Hematopoietic multipotent progenitor cell treated with erythropoietin and hydrocortisone succinate and interleukin-3 and kit ligand, for 17 days (in vitro differentiated cells): Measurements from ENCODE around the gene TTI1.

Source experiments
- DNase-seq: peaks from one replicate; pipeline ENCODE4 v3.0.0-alpha.2; 2015; ENCODE audit warnings: low spot score

The TTI1 gene

GRCh38 chr20:38054647-38055046 lies 21.4 kb upstream of the TTI1 start:
- no peak for DNase-seq

GRCh38 chr20:38052870-38053269 lies 19.6 kb upstream of the TTI1 start:
- no peak for DNase-seq

- no peak for DNase-seq
Observed at GRCh38 chr20:38050686-38051085, 17.4 kb upstream of the TTI1 start.

- DNase-seq: no peak
Observed at GRCh38 chr20:38049800-38050199, 16.5 kb upstream of the TTI1 start.

- DNase-seq: no peak
Observed at GRCh38 chr20:38046572-38046971, 13.3 kb upstream of the TTI1 start.

DNA sequence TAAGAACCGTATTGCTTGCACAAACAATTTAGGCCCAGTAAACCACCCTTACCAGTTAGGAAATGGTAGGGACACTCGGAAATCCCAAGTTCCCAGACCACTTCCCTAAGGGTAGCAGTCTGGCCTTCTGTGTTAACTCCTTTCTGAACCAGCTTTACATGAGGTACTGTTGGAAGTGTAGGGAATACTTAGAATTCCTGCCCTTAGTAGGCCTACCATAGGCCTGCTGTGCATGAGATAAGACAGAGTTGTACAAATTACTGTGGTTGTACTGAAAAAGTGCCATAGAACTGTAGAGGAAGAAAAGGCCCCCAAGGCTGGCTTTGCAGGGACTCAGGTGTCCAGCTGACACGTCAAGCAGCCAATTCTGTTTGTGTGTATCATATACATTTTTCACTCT lies 11.4 kb upstream of the TTI1 start:
- no peak for DNase-seq

GRCh38 chr20:38043512-38044300 lies 10.4 kb upstream of the TTI1 start:
- DNase-seq: no peak

GRCh38 chr20:38040276-38040675 lies 7.0 kb upstream of the TTI1 start:
- no peak for DNase-seq

- no peak for DNase-seq
Observed at GRCh38 chr20:38036366-38036765, 3.1 kb upstream of the TTI1 start.

GRCh38 chr20:38034961-38035360 lies 1.7 kb upstream of the TTI1 start:
- no peak for DNase-seq

DNA sequence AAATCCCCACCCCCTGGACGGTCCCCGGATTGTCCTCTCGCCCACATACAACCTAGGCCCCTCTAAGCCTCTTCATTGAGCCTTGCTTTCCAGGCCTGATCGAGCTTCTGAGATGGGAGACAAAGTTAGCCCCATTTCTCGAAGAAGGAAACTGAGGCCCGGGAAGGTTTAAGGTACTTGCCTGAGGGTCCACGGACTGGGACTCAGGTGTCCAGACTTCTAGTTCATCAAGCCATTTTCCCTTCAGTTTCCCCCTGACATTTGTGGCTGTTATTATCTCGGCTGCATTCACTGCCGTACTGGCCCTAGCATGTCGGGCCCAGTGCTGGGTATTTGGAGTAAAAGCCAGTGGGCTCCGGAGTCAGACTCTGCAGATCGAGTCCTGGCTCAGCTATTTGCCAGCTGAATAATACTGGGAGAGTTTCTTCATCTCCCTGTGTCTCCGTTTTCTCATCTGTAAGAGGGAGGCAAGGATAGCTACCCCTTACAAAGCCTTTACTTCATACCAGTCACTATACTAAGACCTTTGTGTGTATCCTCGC lies 923 bp upstream of the TTI1 start:
- DNase-seq: peak; percentile 36

DNA sequence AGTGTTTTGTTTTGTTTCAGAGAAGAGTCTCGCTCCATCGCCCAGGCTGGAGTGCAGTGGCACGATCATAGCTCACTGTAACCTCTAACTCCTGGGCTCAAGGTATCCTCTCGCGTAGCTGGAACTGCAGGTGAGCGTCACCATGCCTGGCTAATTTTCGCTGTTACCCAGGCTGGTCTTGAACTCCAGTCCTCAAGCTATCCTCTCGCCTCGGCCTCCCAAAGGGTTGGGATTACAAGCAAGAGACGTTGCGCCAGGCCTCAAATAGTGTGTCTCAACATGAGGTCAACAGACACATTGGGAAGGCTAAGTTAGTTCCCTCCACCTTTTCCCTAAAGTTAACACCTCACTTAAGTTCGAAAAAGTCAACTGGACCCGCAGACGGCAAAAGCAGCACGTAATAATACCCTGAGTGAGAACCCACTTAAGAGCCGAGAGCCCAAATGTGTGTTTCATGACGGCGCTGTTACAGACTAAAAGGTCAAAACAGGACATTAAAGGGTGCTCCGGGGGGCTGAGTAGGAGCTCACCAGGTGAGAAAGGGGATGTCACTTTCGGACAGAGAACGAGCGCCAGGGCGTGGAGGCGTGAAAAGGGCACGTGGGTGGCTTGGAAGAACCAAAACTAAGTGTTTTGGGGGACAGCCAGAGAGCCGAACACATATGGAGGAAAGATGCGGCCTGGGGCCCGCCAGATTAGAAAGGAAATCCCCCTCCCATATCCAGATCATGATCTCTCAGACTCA lies 499 bp downstream of the TTI1 start:
- no peak for DNase-seq

- no peak for DNase-seq
Observed at GRCh38 chr20:38031957-38032356, 1.3 kb downstream of the TTI1 start.

DNA sequence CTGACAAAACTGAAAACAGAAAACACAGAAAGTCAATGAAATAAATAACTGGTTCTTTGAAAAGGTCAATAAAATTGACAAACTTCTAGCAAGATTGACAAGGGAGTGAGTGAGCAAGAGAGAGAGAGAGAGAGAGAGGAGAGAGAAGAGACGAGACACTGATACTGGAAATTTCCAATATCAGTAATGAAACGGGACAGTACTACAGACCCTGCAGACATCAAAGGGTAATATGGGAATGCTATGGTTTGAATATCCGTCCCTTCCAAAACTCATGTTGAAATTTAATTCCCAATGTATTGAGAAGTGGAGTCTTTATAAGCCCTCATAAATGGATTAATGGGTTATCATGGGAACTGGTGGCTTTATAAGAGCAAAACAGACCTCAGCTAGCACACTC lies 3.8 kb downstream of the TTI1 start:
- no peak for DNase-seq

- no peak for DNase-seq
Observed at GRCh38 chr20:38024496-38024895, 8.8 kb downstream of the TTI1 start.

DNA sequence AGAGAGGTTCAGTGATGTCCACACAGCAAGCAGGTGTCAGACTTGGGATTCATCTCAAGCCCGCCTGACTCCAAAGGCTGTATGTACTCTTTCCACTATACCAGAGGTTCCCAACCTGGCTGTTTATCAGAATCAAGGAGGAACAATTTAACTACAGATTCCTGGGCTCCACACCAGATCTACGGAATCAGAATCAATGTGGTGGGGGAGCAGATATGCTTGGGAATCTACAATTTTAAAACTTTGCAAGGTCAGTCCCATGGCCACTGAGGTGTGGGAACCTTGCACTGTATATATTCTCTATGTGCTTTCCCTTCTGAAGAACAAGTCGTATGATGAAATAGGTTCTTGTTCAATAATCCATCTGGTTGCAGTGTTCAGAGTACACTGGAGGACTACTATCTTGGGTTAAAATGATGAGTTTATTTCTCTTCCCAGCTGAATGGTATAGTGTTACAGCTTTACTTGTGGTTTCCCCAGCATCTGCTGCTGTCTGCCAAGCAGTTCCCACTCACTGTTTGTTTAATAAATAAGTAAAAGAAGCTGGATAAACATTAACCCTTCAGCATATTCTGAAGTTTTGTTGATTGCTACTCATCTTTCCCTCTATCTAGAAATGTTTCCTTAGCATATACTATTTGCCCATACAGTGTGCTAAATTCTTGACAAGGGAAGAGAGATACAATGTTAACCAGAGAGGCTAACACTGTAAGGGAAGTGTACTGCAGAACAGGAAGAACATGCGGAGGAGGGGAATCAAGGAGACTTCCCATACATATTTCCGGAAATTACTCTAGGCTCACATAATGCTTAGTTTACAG lies 9.9 kb downstream of the TTI1 start:
- DNase-seq: no peak

DNA sequence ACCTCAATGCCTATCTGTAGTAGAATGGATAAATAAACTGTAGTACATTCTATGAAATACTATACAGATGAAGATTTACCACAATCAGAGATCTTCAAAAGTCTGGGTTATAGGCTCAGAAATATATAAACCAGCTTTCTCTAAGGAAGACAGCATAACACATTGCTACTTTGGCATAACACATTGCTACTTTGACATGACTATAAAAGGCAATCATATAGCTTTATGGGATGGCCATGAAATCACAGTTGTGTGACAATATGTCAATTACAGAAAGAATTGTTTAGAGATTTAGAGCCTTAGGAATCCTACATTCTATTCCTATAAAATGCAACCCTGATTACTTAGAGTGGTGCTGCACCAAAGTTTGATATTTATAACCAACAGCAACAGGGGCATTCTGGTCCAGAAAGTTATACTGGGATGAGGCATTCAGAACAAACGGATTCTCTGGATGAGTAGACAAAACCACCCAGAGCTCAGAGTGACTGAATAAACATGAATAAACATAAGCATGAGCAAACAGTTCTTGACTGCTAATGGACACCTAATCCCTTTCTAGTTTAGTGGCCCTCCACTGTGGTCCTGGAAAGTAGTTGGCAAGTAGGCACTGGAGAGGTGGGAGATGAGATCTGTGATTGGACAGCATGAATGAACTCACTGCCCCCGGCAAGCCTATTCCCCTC lies 12.0 kb downstream of the TTI1 start:
- DNase-seq: no peak

- no peak for DNase-seq
Observed at GRCh38 chr20:38018385-38018784, 14.9 kb downstream of the TTI1 start.

GRCh38 chr20:38017959-38018358 lies 15.3 kb downstream of the TTI1 start:
- no peak for DNase-seq

DNA sequence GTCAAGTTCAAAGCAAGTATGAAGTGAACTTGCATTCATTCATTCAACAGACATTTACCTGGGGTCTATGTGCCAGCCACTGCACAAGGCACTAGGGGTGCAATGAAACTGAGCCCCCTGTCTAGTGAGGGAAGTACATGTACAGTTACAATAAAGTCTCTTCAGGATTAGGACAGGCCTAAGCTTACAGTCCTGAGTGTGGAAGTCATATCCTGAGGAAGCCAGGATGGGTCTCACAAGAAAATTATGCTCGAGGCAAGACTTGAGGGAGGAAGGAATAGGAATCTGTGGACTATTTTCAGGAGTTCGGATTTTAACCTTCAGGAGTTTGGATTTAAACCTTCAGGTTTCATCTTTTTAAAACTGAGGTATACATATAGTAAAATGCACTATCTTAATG lies 19.4 kb downstream of the TTI1 start:
- no peak for DNase-seq

DNA sequence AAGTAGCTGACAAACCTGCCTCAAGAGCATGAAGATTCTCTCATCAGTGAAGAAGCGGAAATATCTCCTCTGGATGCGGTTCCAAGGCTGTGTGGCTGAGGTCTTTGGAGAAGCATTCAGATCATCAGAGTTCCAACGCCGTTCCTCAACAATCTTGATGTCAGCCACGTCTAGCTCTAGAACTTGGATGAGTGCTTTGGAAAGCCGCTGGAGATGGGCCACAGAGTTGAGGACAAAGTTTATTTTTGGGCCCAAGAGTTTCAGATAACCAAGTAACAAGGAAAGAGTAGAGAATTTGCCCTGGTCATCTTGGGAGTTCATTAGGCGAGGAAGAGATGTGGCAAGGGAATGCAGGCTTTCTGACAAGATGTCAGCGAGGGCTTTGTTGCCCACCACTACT lies 20.9 kb downstream of the TTI1 start:
- no peak for DNase-seq

DNA sequence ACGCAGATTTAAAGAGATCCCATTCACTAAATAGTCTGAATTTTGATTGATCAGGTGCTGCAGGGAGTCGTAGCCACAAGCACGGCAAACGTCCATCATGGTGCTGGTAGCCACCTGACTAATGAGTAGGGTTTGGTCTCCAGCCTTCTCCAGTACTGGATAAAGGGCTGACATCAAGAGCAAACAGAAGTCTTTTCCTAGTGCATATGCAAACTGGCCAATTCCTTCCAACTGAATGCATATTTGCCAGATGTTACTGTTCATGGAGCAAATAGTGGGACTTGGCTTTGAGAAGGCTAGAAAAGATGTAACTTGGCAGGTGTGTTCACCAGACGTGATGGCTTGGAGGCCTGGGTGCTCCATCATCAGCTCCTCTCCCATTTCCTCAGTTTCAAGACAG lies 21.6 kb downstream of the TTI1 start:
- DNase-seq: no peak
